Esophagus squamous epithelium (tissue), 5 donors: ENCODE results near the gene RBM20. TPM values are rescaled to one million over a fixed set of nuclear protein-coding genes. Genes with fewer than 3 reads are reported as not detected.

Source experiments
- DNase-seq: peaks from one replicate; lab custom pipeline; 2025; lab: John Stamatoyannopoulos, UW
- H3K27ac ChIP-seq, 4 donors: fragments of 200-600 bp; sonication (generic); one replicate each; pipeline ENCODE4 v1.5.1; 2016 to 2019; ENCODE audit warnings: mild to moderate bottlenecking in 1 of 4
- H3K27me3 ChIP-seq, 4 donors: fragments of 200-600 bp; sonication (generic); 1 replicate in 3 of 4; 2 replicates in 1 of 4; pipeline versions ENCODE4 v1.5.1 to v1.6.0; 2017 to 2021; ENCODE audit warnings: antibody characterized with exemption in 1 of 4
- H3K36me3 ChIP-seq, 3 donors: fragments of 200-600 bp; sonication (generic); one replicate each; pipeline ENCODE4 v1.5.1; 2016 to 2019
- H3K4me1 ChIP-seq, 3 donors: fragments of 200-600 bp; sonication (generic); one replicate each; pipeline ENCODE4 v1.5.1; 2017 to 2019
- H3K4me3 ChIP-seq, 4 donors: fragments of 200-600 bp; sonication (generic); 1 replicate in 3 of 4; 2 replicates in 1 of 4; pipeline ENCODE4 v1.5.1; 2016 to 2019; ENCODE audit warnings: mild to moderate bottlenecking in 2 of 4, moderate library complexity in 1 of 4
- H3K9me3 ChIP-seq, 3 donors: fragments of 200-600 bp; sonication (generic); one replicate each; pipeline ENCODE4 v1.5.1; 2016 to 2019
- CTCF ChIP-seq, 6 experiments: fragments of 450-650 bp in 4 of 6; fragments of 200-600 bp in 2 of 6; sonication (generic) in 2 of 6; IDR thresholded peaks; one replicate each; pipeline ENCODE4 v1.5.1; 2016 to 2019; ENCODE audit warnings: antibody characterized with exemption in 6 of 6, mild to moderate bottlenecking in 4 of 6, moderate library complexity in 4 of 6
- POLR2A ChIP-seq, 4 donors: fragments of 450-650 bp; IDR thresholded peaks; one replicate each; pipeline ENCODE4 v1.6.1; 2017; ENCODE audit warnings: antibody characterized with exemption in 4 of 4, mild to moderate bottlenecking in 4 of 4, moderate library complexity in 3 of 4
- WGBS, 2 donors: methylation state at CpG; one replicate each; pipeline ENCODE4 v1.1.5; 2018; 5-methylcytosine and 5-hydroxymethylcytosine counted together
- intact Hi-C: fragments of 100-400 bp; cut with DNase I; formaldehyde crosslinking; loops from one replicate; pipeline ENCODE4 v1.15.0; 2022
- total RNA-seq, 4 donors: library from RNA; depleted of rRNA; stranded (reverse); fragments of >200 nt; gene quantifications; one replicate each; pipeline ENCODE4 v1.1.0, GENCODE V29; 2016
- donor health status: DM: yes; HTN: yes; CAD: no.

RBM20 gene
- total RNA-seq, 4 donors from 2014 or later: 2.1 to 10.3 (median 3.7) TPM

- intact Hi-C loops: no loop called here
- Histone ChIP-seq H3K27ac (peak overlapping the region in 2 of 4 donors; percentile 90 to 92), H3K9me3 (no peaks in the 10 kb centered on the region)
Observed at GRCh38 chr10:110825508-110825907, 181.4 kb downstream of the RBM20 start.

GRCh38 chr10:110827410-110827809 is 183.3 kb downstream of the RBM20 start:
- Histone ChIP-seq H3K36me3 (no peaks in the 10 kb centered on the region), H3K4me1 (peaks cover 27 to 83% (median 41%) of the 10 kb centered on the region in 3 donors), H3K27me3 (no peaks in the 10 kb centered on the region), H3K9me3 (no peaks in the 10 kb centered on the region), H3K27ac (peak overlapping the region; percentile 66 to 92 (median 84)), H3K4me3 (peak overlapping the region in 2 of 4 donors; percentile 7 to 24)
- WGBS, 2 donors: 27 to 31% methylated on average over 3 to 4 of the region's 4 CpGs
- intact Hi-C loops: no loop called here
- no peak for DNase-seq
- no peak for TF ChIP-seq POLR2A (IDR thresholded peaks at IDR 0.05)
- no peak for TF ChIP-seq CTCF (IDR thresholded peaks at IDR 0.05)

More at GRCh38 chr10:110825508-110825907, 181.4 kb downstream of the RBM20 start:
- TF ChIP-seq POLR2A (IDR thresholded peaks at IDR 0.05) (no peak), CTCF (IDR thresholded peaks at IDR 0.05) (no peak)
- Histone ChIP-seq H3K27me3 (no peaks in the 10 kb centered on the region), H3K36me3 (no peaks in the 10 kb centered on the region), H3K4me1 (peaks cover 43 to 94% (median 60%) of the 10 kb centered on the region in 3 donors), H3K4me3 (no peak overlapping the region)
- 88 to 96% methylated on average over 1 of the region's 1 CpG for WGBS, 2 donors
- no peak for DNase-seq

GRCh38 chr10:110827875-110828274 is 183.7 kb downstream of the RBM20 start:
- no peaks in the 10 kb centered on the region for H3K27me3 ChIP-seq
- peak overlapping the region in 2 of 4 donors; percentile 7 to 24 for H3K4me3 ChIP-seq
- no peaks in the 10 kb centered on the region for H3K9me3 ChIP-seq
- TF ChIP-seq CTCF (IDR thresholded peaks at IDR 0.05) (no peak), POLR2A (IDR thresholded peaks at IDR 0.05) (no peak)
- H3K36me3 ChIP-seq: no peaks in the 10 kb centered on the region
- peaks cover 23 to 83% (median 36%) of the 10 kb centered on the region in 3 donors for H3K4me1 ChIP-seq
- 20 to 40% methylated on average over 1 to 8 of the region's 8 CpGs for WGBS, 2 donors
- intact Hi-C loops: no loop called here
- no peak for DNase-seq
- H3K27ac ChIP-seq: peak overlapping the region; percentile 66 to 92 (median 84)

GRCh38 chr10:110828525-110828924 is 184.4 kb downstream of the RBM20 start:
- peak overlapping the region; percentile 66 to 92 (median 84) for H3K27ac ChIP-seq
- DNase-seq: no peak
- 47 to 49% methylated on average over 2 of the region's 2 CpGs for WGBS, 2 donors
- no peaks in the 10 kb centered on the region for H3K9me3 ChIP-seq
- intact Hi-C loops: no loop called here
- H3K4me3 ChIP-seq: no peak overlapping the region
- no peaks in the 10 kb centered on the region for H3K27me3 ChIP-seq
- no peaks in the 10 kb centered on the region for H3K36me3 ChIP-seq
- TF ChIP-seq CTCF (IDR thresholded peaks at IDR 0.05) (no peak), POLR2A (IDR thresholded peaks at IDR 0.05) (no peak)
- peaks cover 21 to 83% (median 32%) of the 10 kb centered on the region in 3 donors for H3K4me1 ChIP-seq

GRCh38 chr10:110829721-110830410 is 185.7 kb downstream of the RBM20 start:
- intact Hi-C loops: no loop called here
- Histone ChIP-seq H3K9me3 (no peaks in the 10 kb centered on the region), H3K27me3 (no peaks in the 10 kb centered on the region), H3K27ac (peak overlapping the region in 3 of 4 donors; percentile 57 to 92 (median 89)), H3K36me3 (no peaks in the 10 kb centered on the region), H3K4me3 (no peak overlapping the region), H3K4me1 (peaks cover 25 to 83% (median 34%) of the 10 kb centered on the region in 3 donors)
- no peak for TF ChIP-seq POLR2A (IDR thresholded peaks at IDR 0.05)
- TF ChIP-seq CTCF (IDR thresholded peaks at IDR 0.05): no peak
- no peak for DNase-seq
- WGBS, 2 donors: 77 to 88% methylated on average over 2 to 6 of the region's 11 CpGs
